ENCODE measurements around the gene SLC29A3.

SLC29A3 gene

DNA sequence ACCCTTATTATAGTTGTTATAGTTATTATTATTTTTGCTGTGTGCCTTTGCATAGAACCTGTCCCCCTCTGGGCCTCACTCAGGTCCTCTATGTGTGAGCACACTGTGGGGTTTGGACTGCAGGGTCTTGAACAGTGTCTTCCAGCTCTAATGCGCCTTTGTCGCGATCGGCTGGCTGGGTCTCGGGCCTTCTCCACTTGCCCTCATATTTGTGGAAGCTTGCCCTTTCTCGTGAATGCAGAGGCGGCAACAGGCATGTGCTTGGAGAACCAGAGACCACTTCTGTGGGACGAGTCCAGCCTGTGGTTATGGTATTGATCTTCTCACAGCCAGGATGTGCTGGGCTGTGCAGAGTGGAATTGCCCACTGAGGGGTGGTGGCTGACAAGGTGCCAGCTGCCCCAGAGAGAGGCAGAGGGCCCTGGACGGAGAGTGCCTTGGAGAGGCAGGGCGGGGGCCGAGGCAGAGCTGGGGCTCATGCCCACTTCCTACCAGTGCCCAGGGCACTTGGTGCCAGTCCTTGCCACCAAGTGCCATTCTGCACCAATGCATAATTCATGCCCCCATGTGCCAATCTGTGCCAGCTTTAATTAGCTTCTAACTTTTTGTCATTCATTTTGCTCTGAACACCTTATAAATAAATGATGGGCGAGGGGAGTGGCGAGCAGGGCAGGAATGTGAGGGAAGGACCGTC lies 70.9 kb downstream of the SLC29A3 start:
- TF ChIP-seq EGR1 (IDR thresholded peaks at IDR 0.05) (no peak), CREB1 (IDR thresholded peaks at IDR 0.05; ENCODE audit: low read depth) (no peak), CEBPB (IDR thresholded peaks at IDR 0.05) (no peak)
- TF ChIP-seq, protein P1, sequence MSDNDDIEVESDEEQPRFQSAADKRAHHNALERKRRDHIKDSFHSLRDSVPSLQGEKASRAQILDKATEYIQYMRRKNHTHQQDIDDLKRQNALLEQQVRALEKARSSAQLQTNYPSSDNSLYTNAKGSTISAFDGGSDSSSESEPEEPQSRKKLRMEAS (IDR thresholded peaks at IDR 0.05), result no peak
- TF ChIP-seq, protein P2, sequence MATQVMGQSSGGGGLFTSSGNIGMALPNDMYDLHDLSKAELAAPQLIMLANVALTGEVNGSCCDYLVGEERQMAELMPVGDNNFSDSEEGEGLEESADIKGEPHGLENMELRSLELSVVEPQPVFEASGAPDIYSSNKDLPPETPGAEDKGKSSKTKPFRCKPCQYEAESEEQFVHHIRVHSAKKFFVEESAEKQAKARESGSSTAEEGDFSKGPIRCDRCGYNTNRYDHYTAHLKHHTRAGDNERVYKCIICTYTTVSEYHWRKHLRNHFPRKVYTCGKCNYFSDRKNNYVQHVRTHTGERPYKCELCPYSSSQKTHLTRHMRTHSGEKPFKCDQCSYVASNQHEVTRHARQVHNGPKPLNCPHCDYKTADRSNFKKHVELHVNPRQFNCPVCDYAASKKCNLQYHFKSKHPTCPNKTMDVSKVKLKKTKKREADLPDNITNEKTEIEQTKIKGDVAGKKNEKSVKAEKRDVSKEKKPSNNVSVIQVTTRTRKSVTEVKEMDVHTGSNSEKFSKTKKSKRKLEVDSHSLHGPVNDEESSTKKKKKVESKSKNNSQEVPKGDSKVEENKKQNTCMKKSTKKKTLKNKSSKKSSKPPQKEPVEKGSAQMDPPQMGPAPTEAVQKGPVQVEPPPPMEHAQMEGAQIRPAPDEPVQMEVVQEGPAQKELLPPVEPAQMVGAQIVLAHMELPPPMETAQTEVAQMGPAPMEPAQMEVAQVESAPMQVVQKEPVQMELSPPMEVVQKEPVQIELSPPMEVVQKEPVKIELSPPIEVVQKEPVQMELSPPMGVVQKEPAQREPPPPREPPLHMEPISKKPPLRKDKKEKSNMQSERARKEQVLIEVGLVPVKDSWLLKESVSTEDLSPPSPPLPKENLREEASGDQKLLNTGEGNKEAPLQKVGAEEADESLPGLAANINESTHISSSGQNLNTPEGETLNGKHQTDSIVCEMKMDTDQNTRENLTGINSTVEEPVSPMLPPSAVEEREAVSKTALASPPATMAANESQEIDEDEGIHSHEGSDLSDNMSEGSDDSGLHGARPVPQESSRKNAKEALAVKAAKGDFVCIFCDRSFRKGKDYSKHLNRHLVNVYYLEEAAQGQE (IDR thresholded peaks at IDR 0.05; ENCODE audit: low read depth), result no peak

- TF ChIP-seq TCF12 (IDR thresholded peaks at IDR 0.05; ENCODE audit: low read depth), result no peak
- TF ChIP-seq, protein P3, sequence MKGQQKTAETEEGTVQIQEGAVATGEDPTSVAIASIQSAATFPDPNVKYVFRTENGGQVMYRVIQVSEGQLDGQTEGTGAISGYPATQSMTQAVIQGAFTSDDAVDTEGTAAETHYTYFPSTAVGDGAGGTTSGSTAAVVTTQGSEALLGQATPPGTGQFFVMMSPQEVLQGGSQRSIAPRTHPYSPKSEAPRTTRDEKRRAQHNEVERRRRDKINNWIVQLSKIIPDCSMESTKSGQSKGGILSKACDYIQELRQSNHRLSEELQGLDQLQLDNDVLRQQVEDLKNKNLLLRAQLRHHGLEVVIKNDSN (IDR thresholded peaks at IDR 0.05), result no peak
- TF ChIP-seq, protein P2 (IDR thresholded peaks at IDR 0.05; ENCODE audit: low read depth), result no peak
- no peak for TF ChIP-seq CREB1 (IDR thresholded peaks at IDR 0.05; ENCODE audit: low read depth)
- TF ChIP-seq FOXM1 (IDR thresholded peaks at IDR 0.05; ENCODE audit: borderline replicate concordance, low read depth), result no peak
- no peak for TF ChIP-seq ZBTB7A (IDR thresholded peaks at IDR 0.05; ENCODE audit: low read depth)
- TF ChIP-seq TEAD4 (IDR thresholded peaks at IDR 0.05), result no peak
- TF ChIP-seq NFIC (IDR thresholded peaks at IDR 0.05), result no peak
- TF ChIP-seq RAD21 (IDR thresholded peaks at IDR 0.05; ENCODE audit: low read depth), result no peak
- no peak for TF ChIP-seq YY1 (IDR thresholded peaks at IDR 0.05; ENCODE audit: low read depth)
- TF ChIP-seq EGR1 (IDR thresholded peaks at IDR 0.05), result no peak
- no peak for TF ChIP-seq EP300 (IDR thresholded peaks at IDR 0.05; ENCODE audit: borderline replicate concordance)
- TF ChIP-seq TAF1 (IDR thresholded peaks at IDR 0.05; ENCODE audit: low read depth), result no peak
These were observed 71.4 kb downstream of the SLC29A3 start for GRCh38 chr10:71390461-71390835.

- TF ChIP-seq CREB1 (IDR thresholded peaks at IDR 0.05; ENCODE audit: low read depth), result no peak
- TF ChIP-seq EGR1 (IDR thresholded peaks at IDR 0.05), result no peak
- no peak for TF ChIP-seq TAF1 (IDR thresholded peaks at IDR 0.05; ENCODE audit: low read depth)
- TF ChIP-seq CEBPB (IDR thresholded peaks at IDR 0.05), result no peak
- TF ChIP-seq, protein P1 (IDR thresholded peaks at IDR 0.05), result no peak
- TF ChIP-seq NFIC (IDR thresholded peaks at IDR 0.05), result no peak
- TF ChIP-seq EP300 (IDR thresholded peaks at IDR 0.05; ENCODE audit: borderline replicate concordance), result no peak
- TF ChIP-seq ZBTB7A (IDR thresholded peaks at IDR 0.05; ENCODE audit: low read depth), result no peak
- no peak for TF ChIP-seq FOXM1 (IDR thresholded peaks at IDR 0.05; ENCODE audit: borderline replicate concordance, low read depth)
- no peak for TF ChIP-seq YY1 (IDR thresholded peaks at IDR 0.05; ENCODE audit: low read depth)
- TF ChIP-seq, protein P3 (IDR thresholded peaks at IDR 0.05), result no peak
- TF ChIP-seq TEAD4 (IDR thresholded peaks at IDR 0.05), result no peak
- no peak for TF ChIP-seq RAD21 (IDR thresholded peaks at IDR 0.05; ENCODE audit: low read depth)
- no peak for TF ChIP-seq TCF12 (IDR thresholded peaks at IDR 0.05; ENCODE audit: low read depth)
- TF ChIP-seq, protein P2 (IDR thresholded peaks at IDR 0.05; ENCODE audit: low read depth), result no peak
These were observed 72.0 kb downstream of the SLC29A3 start for GRCh38 chr10:71390921-71391690.

- TF ChIP-seq EGR1 (IDR thresholded peaks at IDR 0.05) (no peak), CEBPB (IDR thresholded peaks at IDR 0.05) (no peak), TCF12 (IDR thresholded peaks at IDR 0.05; ENCODE audit: low read depth) (no peak), TEAD4 (IDR thresholded peaks at IDR 0.05) (no peak), CREB1 (IDR thresholded peaks at IDR 0.05; ENCODE audit: low read depth) (no peak)
- TF ChIP-seq, protein P1 (IDR thresholded peaks at IDR 0.05), result no peak
These were observed 72.6 kb downstream of the SLC29A3 start for GRCh38 chr10:71391701-71392100.

Data from Ishikawa (cell line).